DMS114 treated with DMSO at 0.1 percent for 48 hours (cell line): Measurements from ENCODE around the gene ZNF337.
"Not testable (repeated sequence)": the region's sequence is repeated elsewhere in the genome, so short reads cannot be mapped to it uniquely, and the experiment has no call there.

Source experiments
- DNase-seq: peaks from one replicate; lab custom pipeline; 2025; ENCODE audit not compliant: unreplicated experiment; lab: John Stamatoyannopoulos, UW

ZNF337 gene

DNA sequence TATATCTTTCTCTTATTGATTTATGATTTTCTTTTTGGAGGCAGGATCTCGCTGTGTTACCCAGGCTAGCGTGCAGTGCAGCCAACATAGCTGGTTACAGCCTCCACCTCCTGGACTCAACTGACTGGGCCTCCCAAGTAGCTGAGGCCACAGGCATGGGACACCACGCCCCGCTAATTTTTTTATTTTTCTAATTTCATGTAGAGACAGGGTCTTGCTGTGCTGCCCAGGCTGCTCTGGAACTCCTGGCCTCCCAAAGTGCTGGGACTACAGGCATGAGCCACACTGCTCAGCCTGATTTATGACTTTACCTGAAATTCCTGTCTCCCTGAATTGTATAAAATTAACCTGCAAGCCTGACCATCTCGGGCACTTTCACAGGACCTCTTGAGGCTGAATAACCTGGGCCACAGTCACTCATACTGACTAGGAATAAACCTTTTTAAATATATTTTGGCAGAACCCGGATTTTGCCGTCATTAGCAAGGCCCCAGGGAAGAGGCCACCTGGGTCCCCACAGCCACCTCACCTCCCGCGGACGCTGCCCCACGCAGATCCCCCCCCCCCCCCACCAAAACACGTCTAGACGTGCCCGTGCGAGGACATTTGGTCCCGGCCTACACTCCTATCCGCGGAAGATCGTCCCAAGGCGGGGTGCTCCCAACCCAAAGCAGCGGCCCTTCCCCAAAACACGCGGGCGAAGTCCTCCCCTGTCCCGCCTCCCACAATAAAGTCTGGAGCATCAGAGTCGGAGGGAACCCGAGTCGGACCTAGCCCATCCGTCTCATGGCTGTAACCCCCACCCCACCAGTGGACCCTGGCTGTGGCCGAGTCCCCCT lies 902 bp downstream of the ZNF337 start:
- no peak for DNase-seq

DNA sequence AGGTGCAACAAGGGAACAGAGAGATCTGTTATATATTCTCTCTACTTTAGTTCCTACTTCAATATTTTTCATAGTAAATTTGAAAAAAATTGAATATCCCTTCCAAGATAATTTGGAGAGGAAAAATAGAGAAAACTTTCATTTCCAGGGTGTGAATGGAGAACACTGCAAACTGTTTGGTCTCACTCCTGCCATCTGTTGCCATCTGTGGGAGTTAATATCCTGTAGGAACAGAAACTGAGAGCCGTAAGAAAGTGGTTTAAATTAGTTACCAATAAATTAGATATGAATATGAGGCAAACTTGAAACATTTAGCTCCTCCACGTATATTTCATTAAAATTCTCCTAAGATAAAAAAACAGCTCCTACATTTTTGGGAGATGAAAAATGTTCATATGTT lies 4.2 kb downstream of the ZNF337 start:
- no peak for DNase-seq

DNA sequence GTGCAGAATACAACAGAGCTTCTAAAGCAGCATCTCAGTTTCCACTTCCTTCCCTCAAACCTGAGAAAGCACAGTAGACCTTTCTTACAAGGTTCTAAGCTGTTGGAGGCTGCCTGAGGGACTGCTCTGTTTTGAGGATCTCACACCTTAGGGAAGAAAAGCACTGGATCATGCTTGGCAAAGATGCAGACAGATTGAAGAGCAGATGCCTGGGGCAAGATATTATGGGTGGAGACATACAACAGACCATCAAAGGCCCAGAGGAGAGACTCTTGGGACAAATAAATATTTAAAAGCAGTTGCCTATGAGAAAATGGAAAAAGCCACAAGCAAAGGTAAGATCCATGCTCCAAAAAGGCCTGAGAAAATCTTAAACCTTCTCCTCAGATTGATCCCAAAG lies 6.2 kb downstream of the ZNF337 start:
- DNase-seq: no peak

DNA sequence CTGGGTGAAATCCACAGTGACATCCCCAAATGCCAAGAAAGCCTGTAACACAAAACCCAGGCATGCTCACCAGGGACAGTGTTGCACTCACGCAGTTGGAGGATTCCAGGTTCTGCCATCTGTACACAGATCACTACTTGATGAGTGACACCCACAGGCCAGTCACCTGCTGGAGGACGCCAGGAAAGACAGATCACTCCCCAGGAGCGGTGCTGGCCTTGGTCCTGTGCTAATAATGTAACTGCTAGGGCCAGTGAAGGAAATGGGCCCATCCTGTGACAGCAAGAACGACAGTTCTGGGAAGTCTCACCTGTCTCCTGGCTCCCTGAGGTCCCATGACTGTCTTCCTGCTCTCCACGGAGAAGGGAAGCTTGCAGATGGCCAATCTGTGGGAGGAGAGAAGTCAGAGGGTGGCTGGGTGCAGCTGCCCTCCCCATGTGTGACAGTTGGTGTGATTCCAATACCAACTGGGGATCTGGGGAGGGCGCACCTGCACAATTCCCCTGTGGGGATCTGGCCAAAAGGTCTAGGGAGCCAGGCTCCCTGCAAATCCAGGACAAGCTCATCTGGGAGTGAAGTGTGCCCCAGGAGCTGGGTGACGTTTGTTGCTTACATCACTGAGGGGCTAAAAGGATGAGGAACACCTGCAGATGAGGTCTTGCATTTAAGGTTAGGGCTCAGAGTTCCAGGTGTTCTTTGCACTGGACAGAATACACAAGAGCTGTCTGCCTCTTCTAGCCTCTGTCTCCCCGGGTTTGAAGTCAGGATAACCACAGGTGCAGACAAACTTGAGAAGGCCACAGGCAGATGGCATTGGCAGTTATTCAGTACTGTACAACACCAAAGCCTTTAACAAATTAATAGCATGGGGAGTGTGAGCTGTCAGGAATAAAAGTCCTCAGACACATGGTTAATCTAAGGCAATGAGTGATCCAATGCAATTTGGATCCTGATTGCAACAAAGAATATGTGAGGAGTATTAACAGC lies 10.3 kb downstream of the ZNF337 start:
- no peak for DNase-seq

DNA sequence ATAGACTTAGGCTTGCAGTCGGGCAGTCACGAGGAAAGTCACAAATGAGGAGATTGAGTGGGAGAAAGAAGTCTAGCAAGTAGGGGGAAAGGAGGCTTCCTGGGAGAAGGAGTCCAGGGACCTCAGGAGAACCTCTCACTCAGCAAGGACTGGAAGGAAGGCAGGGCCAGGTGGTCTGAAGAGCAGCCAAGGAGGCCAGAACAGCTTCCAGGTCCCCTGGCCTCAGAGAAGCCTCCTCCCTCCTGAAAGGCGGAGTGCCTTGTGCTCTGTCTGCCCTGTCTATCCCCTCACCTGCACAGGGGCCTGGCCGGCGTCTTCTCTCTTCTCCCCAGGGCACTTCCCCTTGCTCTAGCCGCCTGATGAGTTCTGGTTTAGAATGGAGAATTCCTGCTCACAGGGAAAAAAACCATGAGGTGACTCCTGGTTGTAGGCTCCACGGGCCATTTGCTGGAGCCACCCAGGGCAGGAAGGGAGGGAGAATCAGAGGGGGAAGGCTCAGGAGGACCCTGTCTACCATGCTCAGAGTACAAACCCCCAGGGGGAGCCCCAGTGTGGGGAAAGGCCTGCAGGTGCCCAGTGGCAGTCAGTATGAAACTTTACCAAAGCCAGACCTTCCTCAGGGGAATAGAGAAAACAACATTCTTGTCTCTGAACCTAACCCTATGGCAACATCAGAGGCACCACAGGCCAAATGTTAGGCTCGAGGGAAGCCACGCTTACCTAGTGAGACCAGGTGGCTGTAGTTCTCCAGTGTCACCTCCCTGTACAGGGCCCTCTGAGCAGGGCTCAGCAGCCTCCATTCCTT lies 11.2 kb downstream of the ZNF337 start:
- DNase-seq: no peak

DNA sequence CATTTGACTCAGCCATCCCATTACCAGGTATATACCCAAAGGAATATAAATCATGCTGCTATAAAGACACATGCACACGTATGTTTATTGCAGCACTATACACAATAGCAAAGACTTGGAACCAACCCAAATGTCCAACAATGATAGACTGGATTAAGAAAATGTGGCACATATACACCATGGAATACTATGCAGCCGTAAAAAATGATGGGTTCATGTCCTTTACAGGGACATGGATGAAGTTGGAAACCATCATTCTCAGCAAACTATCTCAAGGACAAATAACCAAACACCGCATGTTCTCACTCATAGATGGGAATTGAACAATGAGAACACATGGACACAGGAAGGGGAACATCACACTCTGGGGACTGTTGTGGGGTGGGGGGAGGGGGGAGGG lies 12.8 kb downstream of the ZNF337 start:
- not testable (repeated sequence) for DNase-seq

DNA sequence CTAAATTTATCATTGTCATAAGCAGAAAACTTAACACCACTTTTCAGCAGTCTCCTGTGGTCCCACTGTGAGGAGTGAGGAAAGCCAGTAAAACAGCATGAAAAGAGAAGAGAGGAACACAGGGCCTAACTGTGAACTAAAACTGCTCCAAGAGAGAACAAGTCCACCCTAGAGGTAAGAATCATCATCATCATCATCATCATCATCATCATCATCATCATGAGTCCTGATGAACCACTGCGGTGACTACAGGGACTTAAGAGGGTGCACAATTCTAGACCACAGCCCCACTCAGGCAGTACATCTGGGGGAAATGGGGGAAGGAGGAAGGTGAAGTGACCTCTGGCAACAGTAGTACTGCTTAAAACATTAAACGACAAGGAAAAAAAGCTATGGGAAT lies 13.6 kb downstream of the ZNF337 start:
- DNase-seq: no peak

DNA sequence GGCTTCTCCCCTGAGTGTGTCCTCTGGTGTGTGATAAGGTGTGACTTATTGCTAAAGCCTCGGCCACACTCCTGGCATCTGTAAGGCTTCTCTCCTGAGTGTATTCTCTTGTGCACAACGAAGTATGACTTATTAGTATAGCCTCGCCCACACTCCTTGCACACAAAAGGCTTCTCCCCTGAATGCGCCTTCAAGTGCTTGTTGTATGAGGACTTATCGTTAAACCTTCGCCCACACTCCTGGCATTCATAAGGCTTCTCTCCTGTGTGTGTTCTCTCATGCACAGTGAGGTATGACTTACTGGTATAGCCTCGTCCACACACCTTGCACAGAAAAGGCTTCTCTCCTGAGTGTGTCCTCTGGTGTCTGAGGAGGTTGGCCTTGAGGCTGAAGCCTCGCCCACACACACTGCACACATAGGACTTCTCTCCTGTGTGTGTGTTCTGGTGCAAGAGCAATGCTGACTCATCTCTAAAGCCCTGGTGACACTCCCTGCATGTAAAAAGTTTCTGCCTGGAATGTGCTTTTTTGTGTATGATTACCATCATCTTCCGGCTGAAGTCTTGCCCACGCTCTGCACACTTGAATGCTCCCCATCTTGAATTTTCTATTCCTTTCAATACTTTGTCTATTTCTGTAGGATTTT lies 20.4 kb downstream of the ZNF337 start:
- no peak for DNase-seq

DNA sequence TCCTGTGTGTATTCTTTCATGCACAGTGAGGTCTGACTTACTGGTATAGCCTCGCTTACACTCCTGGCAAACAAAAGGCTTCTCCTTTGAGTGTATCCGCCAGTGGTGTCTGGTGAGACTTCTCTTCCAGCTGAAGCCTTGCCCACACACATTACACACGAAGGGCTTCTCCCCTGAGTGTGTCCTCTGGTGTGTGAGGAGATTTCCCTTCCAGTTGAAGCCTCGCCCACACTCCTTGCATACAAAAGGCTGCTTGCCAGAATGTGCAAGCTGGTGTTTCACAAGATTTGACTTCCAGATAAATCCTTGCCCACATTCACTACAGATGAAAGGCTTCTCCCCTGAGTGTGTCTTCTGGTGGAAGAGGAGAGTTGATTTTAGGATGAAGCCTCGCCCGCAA lies 21.5 kb downstream of the ZNF337 start:
- no peak for DNase-seq

DNA sequence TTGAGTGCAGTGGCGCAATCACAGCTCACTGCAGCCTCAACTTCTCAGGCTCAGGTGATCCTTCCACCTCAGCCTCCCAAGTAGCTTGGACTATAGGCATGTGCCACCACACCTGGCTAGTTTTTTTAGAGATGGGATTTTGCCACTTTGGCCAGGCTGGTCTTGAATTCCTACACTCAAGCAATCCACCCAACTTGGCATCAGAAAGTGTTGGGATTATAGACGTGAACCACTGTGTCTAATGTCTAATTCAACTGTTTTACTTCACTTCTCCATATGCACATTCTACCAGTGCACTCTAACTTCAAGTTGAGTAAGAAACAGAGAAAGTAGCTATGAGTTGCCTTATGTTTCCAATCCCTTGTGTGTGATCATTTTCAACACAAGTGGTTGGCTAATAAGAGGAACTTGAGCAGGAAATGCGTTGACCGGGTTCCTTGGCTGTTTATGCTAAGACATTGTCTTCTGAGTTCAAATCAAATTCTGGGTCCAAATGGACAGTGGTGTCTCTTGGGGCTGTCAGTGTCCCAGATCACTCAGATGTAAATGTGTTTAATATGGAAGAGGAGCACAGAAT lies 23.9 kb downstream of the ZNF337 start:
- DNase-seq: no peak

DNA sequence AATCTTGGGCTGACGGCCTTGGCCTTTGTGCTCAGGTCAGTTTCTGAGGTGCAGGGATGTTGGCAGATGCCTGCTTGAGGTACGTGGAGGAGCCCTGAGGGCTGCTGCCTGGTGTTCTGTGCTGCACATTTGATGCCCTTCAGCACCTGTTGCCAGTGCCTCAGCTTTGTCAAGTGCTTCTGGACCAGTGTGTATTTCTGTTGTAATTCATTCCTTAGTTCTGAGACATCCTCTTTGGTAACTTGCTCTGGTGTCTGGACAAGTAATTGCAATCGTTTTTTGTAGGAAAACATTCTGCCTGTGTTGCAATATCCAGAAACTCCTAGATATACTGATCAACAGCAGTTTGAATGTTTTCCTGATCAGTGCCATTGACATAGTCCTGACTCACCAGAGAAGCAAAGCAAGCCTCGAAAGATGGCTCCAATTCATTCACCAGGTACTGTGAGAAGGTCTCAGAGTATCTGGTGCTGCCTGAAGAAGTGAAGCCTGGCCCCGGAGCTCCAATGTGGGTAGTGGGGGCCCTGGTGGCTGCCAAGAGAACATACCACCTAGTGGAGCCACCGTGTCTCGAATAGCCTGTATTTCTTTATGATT lies 26.7 kb downstream of the ZNF337 start:
- DNase-seq: no peak

DNA sequence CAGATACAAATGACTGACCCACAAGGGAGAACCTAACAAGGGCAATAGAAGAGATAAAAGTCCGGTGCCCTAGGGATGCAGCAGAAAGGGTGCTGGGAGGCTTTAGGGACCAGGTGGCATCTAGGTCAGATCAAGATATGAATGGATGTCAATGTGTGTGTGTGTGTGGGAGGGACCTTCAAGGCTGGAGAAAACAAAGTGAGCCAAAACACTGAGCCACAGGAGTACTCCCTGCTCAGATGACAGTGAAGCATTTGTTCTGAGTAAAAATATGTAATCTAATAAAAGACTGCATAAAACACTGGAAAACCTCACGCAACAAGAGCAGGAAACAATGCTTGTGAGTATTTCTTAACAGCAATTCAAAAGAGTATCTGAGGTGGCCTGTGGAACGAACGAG lies 28.2 kb downstream of the ZNF337 start:
- DNase-seq: no peak

DNA sequence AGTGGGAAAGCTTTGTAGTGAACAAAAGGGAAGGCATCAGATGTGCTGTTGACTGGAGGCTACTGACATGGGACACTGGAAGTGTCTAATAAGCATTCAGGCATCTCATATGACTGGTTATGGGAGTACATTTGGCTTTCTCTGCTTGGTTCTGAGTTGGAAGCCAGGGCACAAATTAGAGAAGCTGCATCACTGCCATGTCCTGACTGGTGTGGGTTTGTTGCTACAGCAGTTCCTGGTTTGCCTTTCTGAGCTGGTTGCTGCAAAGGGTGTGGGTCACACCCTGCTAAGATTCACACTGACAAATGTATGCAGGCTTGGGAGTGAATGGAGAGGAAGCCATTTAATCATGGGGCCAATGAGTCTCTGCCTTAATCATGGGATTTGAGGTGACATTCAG lies 36.7 kb downstream of the ZNF337 start:
- no peak for DNase-seq

DNA sequence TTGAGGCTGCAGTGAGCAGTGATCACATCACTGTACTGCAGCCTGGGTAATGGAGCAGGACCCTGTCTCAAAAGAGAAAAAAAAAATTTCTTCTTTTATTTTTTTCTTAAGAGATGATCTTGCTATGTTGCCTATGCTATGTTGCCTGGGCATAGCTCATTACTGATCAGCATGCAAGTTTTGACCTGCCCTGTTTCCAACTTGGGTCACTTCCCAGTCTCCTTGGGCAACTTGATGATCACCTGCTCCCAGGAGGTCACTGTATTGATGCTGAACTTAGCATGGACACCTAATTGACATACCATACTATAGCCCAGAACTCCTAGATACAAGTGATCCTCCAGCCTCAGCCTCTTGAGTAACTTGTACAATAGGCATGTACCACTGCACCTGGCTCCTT lies 42.2 kb downstream of the ZNF337 start:
- DNase-seq: no peak

DNA sequence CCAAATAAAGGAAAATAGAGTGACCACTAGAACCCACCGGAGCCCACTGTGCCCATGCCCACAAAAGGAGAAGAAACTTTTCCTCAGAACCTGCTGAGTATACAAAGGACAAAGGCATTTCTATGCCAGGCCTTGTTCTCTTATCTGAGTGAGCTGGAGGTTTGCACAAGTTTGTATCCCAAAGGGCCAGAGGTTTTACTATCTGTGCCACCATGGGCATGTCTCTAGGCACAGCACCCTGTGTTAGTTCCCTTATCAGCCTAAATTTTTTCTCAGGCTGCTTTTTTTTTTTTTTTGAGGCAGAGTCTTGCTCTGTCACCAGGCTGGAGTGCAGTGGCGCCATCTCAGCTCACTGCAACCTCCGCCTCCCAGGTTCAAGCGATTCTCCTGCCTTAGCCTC lies 43.8 kb downstream of the ZNF337 start:
- DNase-seq: not testable (repeated sequence)

DNA sequence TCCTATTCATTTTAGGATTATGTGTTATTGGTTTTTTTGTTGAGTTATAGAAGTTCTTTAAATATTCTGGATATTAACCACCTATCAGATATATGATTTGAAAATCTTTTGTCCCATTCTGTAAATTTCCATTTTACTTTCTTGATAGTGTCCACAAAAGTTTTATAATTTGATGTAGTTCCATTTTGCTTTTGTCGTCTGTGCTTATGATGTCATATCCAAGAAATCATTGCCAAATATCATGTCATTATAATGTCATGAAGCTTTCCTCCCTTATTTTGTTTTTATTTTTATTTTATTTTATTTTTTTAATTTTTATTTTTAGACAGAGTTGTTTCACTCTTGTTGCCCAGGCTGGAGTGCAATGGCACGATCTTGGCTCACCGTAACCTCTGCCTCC lies 51.8 kb downstream of the ZNF337 start:
- DNase-seq: no peak

DNA sequence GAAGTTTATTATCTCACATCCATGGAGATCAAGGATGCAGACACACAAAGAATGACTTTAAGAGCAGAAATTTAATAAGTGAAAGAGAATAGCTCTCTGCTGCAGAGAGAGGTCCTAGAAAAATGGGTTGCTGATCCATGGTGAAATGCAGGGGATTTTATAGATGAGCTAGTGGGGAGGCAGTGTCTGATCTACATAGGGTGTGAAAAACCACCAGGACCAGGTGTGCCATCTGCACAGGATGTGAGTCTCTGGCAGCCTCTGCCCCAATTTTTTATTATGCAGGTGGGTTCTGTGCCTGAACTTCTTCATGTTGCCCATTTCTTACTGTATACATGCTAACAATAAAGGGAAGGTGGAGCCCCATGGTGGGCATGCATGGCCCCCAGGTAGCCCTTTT lies 52.9 kb downstream of the ZNF337 start:
- no peak for DNase-seq

DNA sequence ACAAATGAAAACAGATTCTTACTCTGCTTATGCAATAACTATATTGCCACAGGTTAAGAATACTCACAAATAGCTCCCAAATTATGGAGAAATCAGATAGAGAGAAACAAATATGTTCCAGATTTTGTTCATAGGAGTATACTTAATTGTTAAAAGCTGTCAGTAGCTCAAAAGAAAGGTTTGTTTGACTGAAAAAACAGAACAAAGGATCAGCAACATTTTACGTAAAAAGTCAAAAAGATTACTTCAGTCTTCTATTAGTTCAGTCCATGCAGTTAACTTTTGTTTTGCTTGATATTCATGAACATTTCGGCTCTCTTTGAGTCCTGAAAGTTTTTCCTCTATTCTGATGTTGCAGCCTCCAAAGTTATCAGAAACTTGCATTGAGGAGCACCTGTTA lies 59.4 kb downstream of the ZNF337 start:
- no peak for DNase-seq

DNA sequence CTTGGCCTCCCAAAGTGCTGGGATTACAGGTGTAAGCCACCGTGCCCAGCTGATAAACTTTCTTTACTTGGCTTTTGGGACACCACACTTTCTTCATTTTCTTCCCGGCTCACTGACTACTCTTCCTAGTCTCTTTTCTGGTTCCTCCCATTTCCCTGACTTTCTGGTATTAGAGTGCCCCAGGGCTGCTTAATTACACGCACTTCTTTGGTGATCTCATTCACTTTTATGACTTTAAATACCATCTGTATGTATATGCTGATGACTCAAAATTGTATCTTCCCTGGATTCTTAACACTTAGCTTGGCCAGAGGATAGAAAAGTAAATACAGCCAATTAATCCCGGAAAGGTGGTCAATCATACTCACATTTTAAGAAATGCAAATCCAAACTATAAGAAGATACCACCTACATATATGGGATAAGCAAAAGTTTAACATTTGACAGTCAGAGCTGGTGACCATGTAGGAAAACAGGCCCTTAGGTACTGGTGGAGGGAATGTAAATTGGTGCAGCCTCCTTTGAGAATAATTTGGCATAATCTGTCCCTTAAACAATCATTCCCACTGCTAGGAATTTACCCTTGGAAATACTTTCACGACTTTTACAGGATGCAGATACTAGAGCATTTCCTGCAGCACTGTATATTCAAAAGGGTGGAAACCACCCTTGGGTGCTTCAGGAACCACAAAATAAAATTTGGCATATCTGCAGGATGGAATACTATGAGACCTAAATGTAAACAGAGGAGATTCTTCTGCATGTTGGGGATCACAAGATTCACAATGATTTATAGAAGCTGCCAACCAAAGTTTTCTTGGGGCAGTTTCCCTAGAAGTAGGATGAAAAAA lies 63.5 kb downstream of the ZNF337 start:
- DNase-seq: no peak
